Measurements from ENCODE around the gene ANKRD45. TPM values are rescaled to one million over a fixed set of nuclear protein-coding genes. Genes with fewer than 3 reads are reported as not detected.
"Not testable (repeated sequence)": the region's sequence is repeated elsewhere in the genome, so short reads cannot be mapped to it uniquely, and the experiment has no call there.

Gene ANKRD45
- total RNA-seq, 1 donor from 2014 or later = not detected

- peaks cover 4% of the 10 kb centered on the region for H3K4me1 Mint-ChIP-seq
- intact Hi-C loops (cut with micrococcal nuclease) = loop anchor here (5.0 kb wide), 1 partner anchor 141 kb away; no protein-coding TSS in a partner anchor
- H3K27me3 Mint-ChIP-seq = peaks cover 10% of the 10 kb centered on the region
- peaks cover 8% of the 10 kb centered on the region for H3K9me3 Mint-ChIP-seq
- no peak overlapping the region for H3K27ac Mint-ChIP-seq
- DNase-seq = no peak
- H3K36me3 Mint-ChIP-seq (ENCODE audit: low read depth) = no peaks in the 10 kb centered on the region
- H3K4me3 Mint-ChIP-seq = no peak overlapping the region
These were observed 96.1 kb downstream of the ANKRD45 start for GRCh38 chr1:173573596-173573995.

GRCh38 chr1:173572201-173572873, 97.3 kb downstream of the ANKRD45 start:
- Mint-ChIP-seq H3K27ac (no peak overlapping the region), H3K4me3 (no peak overlapping the region), H3K4me1 (peaks cover 4% of the 10 kb centered on the region), H3K36me3 (ENCODE audit: low read depth) (peaks cover 2% of the 10 kb centered on the region), H3K9me3 (peaks cover 20% of the 10 kb centered on the region), H3K27me3 (peaks cover 13% of the 10 kb centered on the region)
- intact Hi-C loops (cut with micrococcal nuclease) = loop anchor here (5.0 kb wide), 1 partner anchor 140 kb away; no protein-coding TSS in a partner anchor
- DNase-seq = no peak

- no peak for DNase-seq
- intact Hi-C loops (cut with micrococcal nuclease) = loop anchor here (5.0 kb wide), 1 partner anchor 138 kb away; no protein-coding TSS in a partner anchor
These were observed 99.2 kb downstream of the ANKRD45 start for GRCh38 chr1:173570370-173571007.

GRCh38 chr1:173568483-173568882, 101.2 kb downstream of the ANKRD45 start:
- Mint-ChIP-seq H3K36me3 (ENCODE audit: low read depth) (peaks cover 2% of the 10 kb centered on the region), H3K9me3 (peaks cover 48% of the 10 kb centered on the region), H3K4me3 (no peak overlapping the region), H3K4me1 (peaks cover 4% of the 10 kb centered on the region), H3K27ac (no peak overlapping the region), H3K27me3 (peaks cover 27% of the 10 kb centered on the region)
- no peak for DNase-seq
- intact Hi-C loops (cut with micrococcal nuclease) = no loop called here

More at GRCh38 chr1:173570370-173571007, 99.2 kb downstream of the ANKRD45 start:
- Mint-ChIP-seq H3K9me3 (peaks cover 36% of the 10 kb centered on the region), H3K27ac (no peak overlapping the region), H3K27me3 (peaks cover 23% of the 10 kb centered on the region), H3K4me1 (peaks cover 4% of the 10 kb centered on the region), H3K4me3 (no peak overlapping the region), H3K36me3 (ENCODE audit: low read depth) (peaks cover 2% of the 10 kb centered on the region)

- H3K36me3 Mint-ChIP-seq (ENCODE audit: low read depth); H3K4me1 Mint-ChIP-seq; H3K4me3 Mint-ChIP-seq; DNase-seq; H3K27ac Mint-ChIP-seq; intact Hi-C loops (cut with micrococcal nuclease): not testable (repeated sequence)
- H3K27me3 Mint-ChIP-seq = peaks cover 29% of the 10 kb centered on the region
- peaks cover 42% of the 10 kb centered on the region for H3K9me3 Mint-ChIP-seq
These were observed 105.8 kb downstream of the ANKRD45 start for GRCh38 chr1:173563846-173564245.

- intact Hi-C loops (cut with micrococcal nuclease) = no loop called here
- H3K27ac Mint-ChIP-seq = peak overlapping the region; percentile 10
- H3K36me3 Mint-ChIP-seq (ENCODE audit: low read depth) = peaks cover 2% of the 10 kb centered on the region
- no peak overlapping the region for H3K4me3 Mint-ChIP-seq
- DNase-seq = no peak
- peaks cover 25% of the 10 kb centered on the region for H3K27me3 Mint-ChIP-seq
- H3K4me1 Mint-ChIP-seq = peaks cover 7% of the 10 kb centered on the region
- peaks cover 33% of the 10 kb centered on the region for H3K9me3 Mint-ChIP-seq
These were observed 106.8 kb downstream of the ANKRD45 start for GRCh38 chr1:173562813-173563212.

- Mint-ChIP-seq H3K9me3 (peaks cover 17% of the 10 kb centered on the region), H3K4me1 (peaks cover 7% of the 10 kb centered on the region), H3K27me3 (peaks cover 13% of the 10 kb centered on the region), H3K36me3 (ENCODE audit: low read depth) (no peaks in the 10 kb centered on the region), H3K27ac (no peak overlapping the region), H3K4me3 (no peak overlapping the region)
- intact Hi-C loops (cut with micrococcal nuclease) = no loop called here
- DNase-seq = no peak
These were observed 108.4 kb downstream of the ANKRD45 start for GRCh38 chr1:173561263-173561662.

GRCh38 chr1:173560285-173560880, 109.3 kb downstream of the ANKRD45 start:
- no peaks in the 10 kb centered on the region for H3K36me3 Mint-ChIP-seq (ENCODE audit: low read depth)
- H3K4me1 Mint-ChIP-seq = peaks cover 8% of the 10 kb centered on the region
- DNase-seq = no peak
- H3K27ac Mint-ChIP-seq = no peak overlapping the region
- intact Hi-C loops (cut with micrococcal nuclease) = no loop called here
- peaks cover 9% of the 10 kb centered on the region for H3K27me3 Mint-ChIP-seq
- peaks cover 12% of the 10 kb centered on the region for H3K9me3 Mint-ChIP-seq
- H3K4me3 Mint-ChIP-seq = no peak overlapping the region

Other genes starting within 250 kb of the ANKRD45 start
- gene PRDX6, start 192.5 kb downstream of the ANKRD45 start, total RNA-seq = 127 and 131 TPM in 2 replicates
- not detected in 2 replicates for gene SLC9C2, start 66.8 kb downstream of the ANKRD45 start, total RNA-seq
- not detected in 2 replicates for gene TEX50, start 34.5 kb downstream of the ANKRD45 start, total RNA-seq
- gene KLHL20, start 45.1 kb upstream of the ANKRD45 start, total RNA-seq = 15.4 and 17.1 TPM in 2 replicates
- gene DARS2, start 154.8 kb upstream of the ANKRD45 start, total RNA-seq = 47.6 and 52.2 TPM in 2 replicates
- 23.2 and 24.4 TPM in 2 replicates for gene CENPL, start 155.0 kb upstream of the ANKRD45 start, total RNA-seq
- 695 and 703 TPM in 2 replicates for gene GAS5, start 198.1 kb upstream of the ANKRD45 start, total RNA-seq
- gene ZBTB37, start 198.5 kb upstream of the ANKRD45 start, total RNA-seq = 8.7 and 9.1 TPM in 2 replicates
- not detected in 2 replicates for gene SERPINC1, start 247.5 kb upstream of the ANKRD45 start, total RNA-seq

Measured in activated CD4-positive, alpha-beta T cell treated with anti-CD3 and anti-CD28 coated beads, Interleukin-2, amount 10 ng/mL, durations not matched to agents 24 days and 14 days (primary cell).